Hematopoietic multipotent progenitor cell treated with erythropoietin and hydrocortisone succinate and interleukin-3 and kit ligand, for 8 days (in vitro differentiated cells): ENCODE results near the gene ZHX3.
A peak's percentile ranks its signal among the peaks of the same experiment; 100 is the strongest.

Experiments
- DNase-seq: peaks from one replicate; pipeline ENCODE4 v3.0.0-alpha.2; 2015

Gene ZHX3

GRCh38 chr20:41290804-41291389 lies 26.6 kb downstream of the ZHX3 start:
- DNase-seq, result no peak

- DNase-seq, result no peak
These were observed 30.2 kb downstream of the ZHX3 start for GRCh38 chr20:41287327-41287726.

- no peak for DNase-seq
These were observed 31.2 kb downstream of the ZHX3 start for GRCh38 chr20:41286240-41286851.

GRCh38 chr20:41279546-41280225 lies 37.8 kb downstream of the ZHX3 start:
- no peak for DNase-seq

- DNase-seq, result no peak
These were observed 38.6 kb downstream of the ZHX3 start for GRCh38 chr20:41278936-41279335.

- DNase-seq, result no peak
These were observed 40.5 kb downstream of the ZHX3 start for GRCh38 chr20:41277049-41277448.

- DNase-seq, result no peak
These were observed 41.2 kb downstream of the ZHX3 start for GRCh38 chr20:41276317-41276751.

GRCh38 chr20:41275301-41275731 lies 42.2 kb downstream of the ZHX3 start:
- no peak for DNase-seq

- peak; percentile 19 for DNase-seq
These were observed 43.4 kb downstream of the ZHX3 start for GRCh38 chr20:41274152-41274551.

- DNase-seq, result no peak
These were observed 44.1 kb downstream of the ZHX3 start for GRCh38 chr20:41273445-41273844.

- DNase-seq, result no peak
These were observed 45.2 kb downstream of the ZHX3 start for GRCh38 chr20:41272339-41272738.

GRCh38 chr20:41268917-41269652 lies 48.4 kb downstream of the ZHX3 start:
- no peak for DNase-seq

- DNase-seq, result no peak
These were observed 49.1 kb downstream of the ZHX3 start for GRCh38 chr20:41268402-41268801.

GRCh38 chr20:41265938-41266337 lies 51.6 kb downstream of the ZHX3 start:
- DNase-seq, result no peak

- no peak for DNase-seq
These were observed 52.7 kb downstream of the ZHX3 start for GRCh38 chr20:41264819-41265218.

GRCh38 chr20:41261790-41262717 lies 55.5 kb downstream of the ZHX3 start:
- DNase-seq, result peak; percentile 93

GRCh38 chr20:41261260-41261659 lies 56.3 kb downstream of the ZHX3 start:
- no peak for DNase-seq

- no peak for DNase-seq
These were observed 56.8 kb downstream of the ZHX3 start for GRCh38 chr20:41260734-41261220.

- no peak for DNase-seq
These were observed 58.2 kb downstream of the ZHX3 start for GRCh38 chr20:41259309-41259708.

- peak; percentile 83 for DNase-seq
These were observed 59.1 kb downstream of the ZHX3 start for GRCh38 chr20:41258474-41258873.

GRCh38 chr20:41256516-41256915 lies 61.0 kb downstream of the ZHX3 start:
- DNase-seq, result no peak

- DNase-seq, result no peak
These were observed 61.9 kb downstream of the ZHX3 start for GRCh38 chr20:41255655-41256054.
